DMS114 treated with DMSO at 0.1 percent for 48 hours (cell line): Measurements from ENCODE around the gene CLIP2.
"Not testable (repeated sequence)": the region's sequence is repeated elsewhere in the genome, so short reads cannot be mapped to it uniquely, and the experiment has no call there.

Experiments
- DNase-seq: peaks from one replicate; lab custom pipeline; 2025; ENCODE audit not compliant: unreplicated experiment; lab: John Stamatoyannopoulos, UW

CLIP2 gene

DNA sequence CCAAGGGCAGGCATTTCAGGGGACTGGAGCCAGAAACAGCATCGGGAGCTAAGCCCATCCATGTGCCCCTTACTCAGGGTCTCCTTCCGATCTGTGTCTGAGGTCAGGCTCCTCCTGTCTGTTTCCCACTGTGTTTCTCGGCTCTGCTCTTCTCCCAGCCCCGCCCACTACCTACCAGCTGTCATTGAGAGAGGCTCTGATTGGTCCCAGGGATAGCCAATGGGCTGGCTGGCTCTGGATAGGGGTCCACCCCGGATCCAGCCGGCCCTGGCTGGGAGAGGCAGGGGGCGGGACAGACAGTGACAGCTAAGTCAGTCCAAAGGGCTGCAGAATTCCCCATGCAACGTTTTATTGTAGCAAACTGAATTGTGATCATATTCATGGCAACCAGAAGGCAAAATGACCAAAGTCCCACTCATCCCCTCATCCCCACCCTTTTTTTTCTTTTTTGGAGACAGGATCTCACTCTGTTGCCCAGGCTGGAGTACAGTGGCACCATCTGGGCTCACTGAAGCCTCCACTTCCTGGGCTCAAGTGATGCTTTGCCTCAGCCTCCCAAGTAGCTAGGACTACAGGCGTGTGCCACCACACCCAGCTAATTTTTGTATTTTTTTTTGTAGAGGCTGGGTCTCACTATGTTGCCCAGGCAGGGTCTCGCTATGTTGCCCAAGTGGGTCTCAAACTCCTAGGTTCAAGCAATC lies 76.3 kb downstream of the CLIP2 start:
- peak; percentile 7 for DNase-seq

DNA sequence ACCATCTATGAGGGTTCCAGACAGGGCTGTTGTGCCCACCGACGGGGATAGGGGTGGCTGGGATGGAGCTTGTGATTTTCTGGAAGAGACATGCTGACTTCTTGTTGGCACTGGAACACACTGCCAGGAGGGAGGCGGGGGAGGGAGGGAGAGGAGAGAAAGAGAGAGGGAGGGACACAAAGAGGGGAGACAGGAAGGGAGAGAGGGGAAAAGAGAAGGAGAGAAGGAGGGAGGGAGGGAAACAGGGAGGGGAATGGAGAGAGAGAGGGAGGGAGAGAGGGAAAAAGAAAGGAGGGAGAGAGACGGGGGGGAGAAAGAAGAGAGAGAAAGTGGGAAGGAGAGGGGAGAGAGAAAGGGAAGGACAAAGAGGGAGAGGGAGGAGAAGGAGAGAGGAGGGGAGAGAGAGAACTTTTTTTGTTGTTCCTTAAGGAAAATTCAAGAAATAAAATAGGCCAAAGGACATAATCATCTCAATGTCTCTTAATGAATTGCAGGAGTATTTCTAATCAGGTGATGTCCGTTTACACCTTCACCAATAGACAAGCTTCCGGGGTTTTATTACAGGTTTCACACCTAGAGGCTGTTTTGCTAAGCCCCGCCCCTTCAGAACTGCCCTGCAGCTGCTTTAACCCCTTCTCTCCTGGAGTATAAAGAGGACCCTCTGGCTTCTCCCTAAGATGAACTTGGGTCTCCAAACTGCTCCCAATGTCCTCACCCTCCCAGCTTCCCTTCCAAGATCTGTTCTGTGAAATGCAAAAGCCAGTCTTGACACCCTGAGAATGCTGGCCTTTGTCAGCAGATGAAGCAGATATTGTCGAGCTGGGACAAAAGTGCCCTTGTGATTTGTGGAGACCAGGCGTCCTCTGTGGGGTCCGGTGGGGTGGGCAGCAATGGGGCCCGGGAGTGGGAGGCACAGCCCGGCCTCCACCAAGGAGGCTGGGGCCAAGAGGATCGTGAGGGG lies 82.5 kb downstream of the CLIP2 start:
- DNase-seq: no peak

DNA sequence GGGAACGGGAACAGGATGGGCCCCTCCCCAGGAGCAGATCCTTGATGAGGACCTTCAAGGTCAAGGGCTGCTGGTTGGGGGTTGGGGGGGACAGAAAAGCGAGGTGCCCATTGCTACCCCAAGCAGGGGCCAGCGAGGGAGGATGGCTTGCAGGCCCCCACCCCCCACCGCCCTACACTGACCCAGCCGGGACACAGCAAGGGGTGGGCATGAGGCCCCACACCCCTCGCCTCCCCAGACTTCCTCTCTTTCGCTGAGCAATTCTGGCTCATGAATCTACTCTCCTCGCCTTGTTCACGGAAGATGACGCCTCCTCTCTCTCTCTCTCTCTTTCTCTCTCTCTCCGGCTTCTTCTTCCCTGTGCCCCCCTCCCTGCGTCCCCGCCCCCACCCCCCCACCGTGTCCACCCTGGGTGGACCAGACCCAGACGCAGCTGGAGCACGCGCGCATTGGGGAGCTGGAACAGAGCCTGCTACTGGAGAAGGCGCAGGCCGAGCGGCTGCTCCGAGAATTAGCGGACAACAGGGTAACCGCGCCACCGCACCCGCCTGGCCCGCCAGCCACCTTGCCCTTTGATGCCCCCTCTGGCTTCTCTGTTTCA lies 83.4 kb downstream of the CLIP2 start:
- DNase-seq: no peak

DNA sequence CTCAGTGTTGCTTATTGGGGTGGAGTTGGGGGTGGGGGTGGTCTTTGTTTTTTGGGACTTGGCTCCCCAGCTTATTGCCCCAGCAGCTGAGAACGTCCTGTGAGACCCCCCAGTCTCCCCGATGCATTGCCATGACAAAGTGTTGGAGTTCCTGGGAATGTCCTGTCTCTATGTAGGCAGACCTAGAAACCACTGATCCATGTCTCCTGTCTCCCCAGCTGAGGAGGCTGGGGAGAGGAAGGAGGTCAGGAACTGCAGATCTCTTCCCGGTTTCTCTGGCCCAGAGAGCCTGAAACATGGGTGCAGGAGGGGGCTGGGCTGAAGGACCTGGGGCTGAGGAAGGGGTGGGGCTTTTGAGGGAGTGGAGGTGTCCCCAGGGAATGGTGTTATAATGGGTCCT lies 84.3 kb downstream of the CLIP2 start:
- no peak for DNase-seq

DNA sequence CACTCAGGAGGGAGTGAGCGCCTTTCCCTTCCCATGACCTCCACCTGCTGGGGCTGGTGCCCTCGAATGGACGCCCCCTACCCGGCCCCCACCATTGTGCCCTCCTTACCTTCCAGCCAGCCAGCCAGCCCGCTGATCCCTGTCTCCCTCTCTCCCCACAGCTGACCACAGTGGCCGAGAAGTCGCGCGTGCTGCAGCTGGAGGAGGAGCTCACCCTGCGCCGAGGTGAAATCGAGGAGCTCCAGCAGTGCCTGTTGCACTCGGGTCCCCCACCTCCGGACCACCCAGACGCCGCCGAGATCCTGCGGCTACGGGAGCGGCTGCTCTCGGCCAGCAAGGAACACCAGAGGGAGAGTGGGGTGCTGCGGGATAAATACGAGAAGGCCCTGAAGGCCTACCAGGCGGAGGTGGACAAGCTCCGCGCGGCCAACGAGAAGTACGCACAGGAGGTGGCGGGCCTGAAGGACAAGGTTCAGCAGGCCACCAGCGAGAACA lies 86.6 kb downstream of the CLIP2 start:
- no peak for DNase-seq

DNA sequence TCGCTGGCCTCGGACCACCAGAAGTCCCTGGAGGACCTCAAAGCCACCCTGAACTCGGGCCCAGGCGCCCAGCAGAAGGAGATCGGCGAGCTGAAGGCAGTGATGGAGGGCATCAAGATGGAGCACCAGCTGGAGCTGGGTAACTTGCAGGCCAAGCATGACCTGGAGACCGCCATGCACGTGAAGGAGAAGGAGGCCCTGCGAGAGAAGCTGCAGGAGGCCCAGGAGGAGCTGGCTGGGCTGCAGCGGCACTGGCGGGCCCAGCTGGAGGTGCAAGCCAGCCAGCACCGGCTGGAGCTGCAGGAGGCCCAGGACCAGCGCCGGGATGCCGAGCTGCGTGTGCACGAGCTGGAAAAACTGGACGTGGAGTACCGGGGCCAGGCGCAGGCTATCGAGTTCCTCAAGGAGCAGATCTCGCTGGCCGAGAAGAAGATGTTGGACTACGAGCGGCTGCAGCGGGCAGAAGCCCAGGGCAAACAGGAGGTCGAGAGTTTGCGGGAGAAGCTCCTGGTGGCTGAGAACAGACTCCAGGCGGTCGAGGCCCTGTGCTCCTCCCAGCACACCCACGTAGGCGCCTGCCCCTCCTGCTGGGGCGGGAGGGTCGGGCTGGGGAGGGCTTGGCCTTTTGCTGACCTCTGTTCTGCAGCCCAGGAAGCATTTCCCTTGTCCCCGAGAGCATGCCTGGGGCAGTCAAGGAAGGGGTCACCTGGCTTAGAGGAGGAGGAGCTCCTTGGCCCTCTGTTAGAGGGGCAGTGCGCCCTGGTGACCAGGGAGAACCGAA lies 87.2 kb downstream of the CLIP2 start:
- no peak for DNase-seq

DNA sequence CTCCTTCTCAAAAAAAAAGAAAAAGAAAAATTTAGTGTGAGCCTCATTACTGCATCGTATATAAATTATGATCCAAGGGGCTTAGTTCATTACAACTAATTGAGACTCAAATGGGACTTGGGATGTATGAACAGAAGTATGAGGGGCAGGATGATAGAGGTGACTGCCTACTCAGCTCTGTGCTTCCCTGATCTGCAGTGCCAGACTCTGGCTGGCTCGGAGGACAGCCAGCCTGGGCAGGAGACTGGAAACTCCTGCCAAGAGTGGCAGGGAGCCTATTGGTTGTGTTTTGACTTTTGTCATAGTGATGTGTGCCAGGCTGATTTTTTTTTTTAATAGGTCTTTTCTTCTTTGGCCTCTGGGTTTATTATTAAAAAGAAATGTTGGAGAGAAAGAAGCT lies 90.7 kb downstream of the CLIP2 start:
- no peak for DNase-seq

DNA sequence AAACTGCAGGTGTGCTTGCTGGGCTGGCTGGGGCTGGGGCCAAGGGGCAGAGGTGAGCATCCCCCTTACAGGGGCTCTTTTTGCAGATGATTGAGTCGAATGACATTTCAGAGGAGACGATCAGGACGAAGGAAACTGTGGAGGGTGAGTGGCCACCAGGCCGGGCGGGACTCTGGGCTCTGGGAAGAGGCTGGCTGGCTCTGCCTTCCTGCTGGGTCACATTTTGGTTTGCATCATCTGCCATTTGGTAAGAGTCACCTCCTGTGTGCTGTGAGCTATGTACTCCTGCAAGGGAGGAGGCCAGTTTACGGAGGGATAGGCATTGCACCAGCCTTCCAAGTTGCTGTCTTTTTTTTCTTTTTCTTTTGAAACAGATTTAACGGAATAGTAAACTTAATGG lies 91.5 kb downstream of the CLIP2 start:
- no peak for DNase-seq

DNA sequence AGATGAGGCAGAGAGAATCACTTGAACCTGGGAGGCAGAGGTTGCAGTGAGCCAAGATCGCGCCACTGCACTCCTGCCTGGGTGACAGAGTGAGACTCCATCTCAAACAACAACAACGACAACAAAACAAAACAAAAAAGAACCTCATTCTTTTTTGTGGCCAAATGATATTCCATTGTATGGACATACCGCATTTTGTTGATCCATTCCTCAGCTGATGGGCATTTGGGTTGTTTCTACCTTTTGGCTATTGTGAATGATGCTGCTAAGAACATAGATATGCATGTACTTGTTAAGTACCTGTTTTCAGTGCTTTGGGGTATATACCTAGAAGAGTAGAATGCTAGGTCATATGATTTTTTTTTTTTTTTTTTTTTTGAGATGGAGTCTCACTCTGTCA lies 94.9 kb downstream of the CLIP2 start:
- not testable (repeated sequence) for DNase-seq

DNA sequence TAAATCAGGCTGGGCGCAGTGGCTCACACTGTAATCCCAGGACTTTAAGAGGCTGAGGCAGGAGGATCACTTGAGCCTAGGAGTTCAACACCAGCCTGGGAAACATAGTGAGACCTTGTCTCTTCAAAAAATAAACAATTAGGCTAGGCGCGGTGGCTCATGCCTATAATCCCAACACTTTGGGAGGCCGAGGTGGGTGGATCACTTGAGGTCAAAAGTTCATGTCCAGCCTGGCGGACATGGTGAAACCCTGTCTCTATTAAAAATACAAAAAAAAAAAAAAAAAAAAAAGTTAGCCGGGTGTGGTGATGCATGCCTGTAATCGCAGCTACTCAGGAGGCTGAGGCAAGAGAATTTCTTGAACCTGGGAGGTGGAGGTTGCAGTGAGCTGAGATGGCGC lies 95.6 kb downstream of the CLIP2 start:
- DNase-seq: not testable (repeated sequence)

DNA sequence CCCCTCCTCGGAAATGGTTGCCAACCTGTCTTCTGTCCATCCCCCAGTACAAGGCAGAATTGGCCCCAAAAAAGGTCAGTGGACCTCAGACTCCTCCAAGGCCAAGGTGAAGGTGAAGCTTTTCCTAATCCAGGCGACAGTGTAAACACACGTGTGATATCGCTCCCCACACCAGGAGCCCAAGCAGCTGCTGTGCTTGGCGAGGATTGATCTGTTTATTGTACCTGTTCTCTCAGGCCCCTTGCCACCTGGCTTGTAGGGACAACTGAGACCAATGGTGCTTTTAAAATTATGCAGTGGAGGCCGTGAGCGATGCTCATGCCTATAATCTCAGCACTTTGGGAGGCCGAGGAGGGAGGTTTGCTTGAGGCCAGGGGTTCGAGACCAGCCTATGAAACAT lies 98.4 kb downstream of the CLIP2 start:
- DNase-seq: no peak

DNA sequence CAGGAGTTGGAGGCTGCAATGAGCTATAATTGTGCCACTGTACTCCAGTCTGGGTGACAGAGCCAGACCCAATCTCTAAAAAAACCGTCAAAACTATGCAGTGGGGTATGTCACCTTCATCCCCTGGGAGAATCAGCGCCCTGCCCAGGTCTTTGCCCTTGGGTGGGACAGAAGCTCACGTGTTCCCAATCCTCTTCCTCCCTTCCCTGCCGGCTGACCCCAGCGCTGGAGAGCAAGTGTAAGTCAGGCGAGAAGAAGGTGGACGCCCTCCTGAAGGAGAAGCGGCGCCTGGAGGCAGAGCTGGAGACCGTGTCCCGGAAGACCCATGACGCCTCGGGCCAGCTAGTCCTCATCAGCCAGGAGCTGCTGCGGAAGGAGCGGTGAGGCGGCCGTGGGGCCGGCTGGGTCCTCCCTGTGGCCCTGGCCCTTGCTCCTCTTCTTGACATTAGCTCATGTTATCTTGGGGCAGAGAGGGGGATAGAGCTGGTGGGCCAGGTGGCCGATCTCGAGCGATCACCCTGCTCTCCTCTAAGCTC lies 99.7 kb downstream of the CLIP2 start:
- no peak for DNase-seq

DNA sequence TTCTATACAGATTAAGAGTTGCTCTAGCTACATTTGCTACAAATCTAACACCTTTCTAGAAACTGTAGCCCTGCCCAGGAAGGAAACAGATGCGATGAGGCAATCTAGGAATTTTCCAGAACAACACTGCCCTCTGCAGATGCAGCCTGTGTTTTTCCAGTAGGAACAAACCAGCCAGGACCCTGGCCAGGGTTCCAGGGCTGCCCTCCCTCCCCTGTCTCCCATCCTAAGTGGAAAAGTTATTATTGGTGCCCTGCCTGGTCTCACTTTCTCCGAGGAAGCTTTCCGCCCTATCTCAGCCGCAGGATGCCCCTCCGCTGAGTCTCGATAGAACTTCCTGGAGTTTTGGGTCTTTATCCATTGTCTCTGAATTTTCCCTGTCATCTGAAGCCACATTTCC lies 104.5 kb downstream of the CLIP2 start:
- not testable (repeated sequence) for DNase-seq

DNA sequence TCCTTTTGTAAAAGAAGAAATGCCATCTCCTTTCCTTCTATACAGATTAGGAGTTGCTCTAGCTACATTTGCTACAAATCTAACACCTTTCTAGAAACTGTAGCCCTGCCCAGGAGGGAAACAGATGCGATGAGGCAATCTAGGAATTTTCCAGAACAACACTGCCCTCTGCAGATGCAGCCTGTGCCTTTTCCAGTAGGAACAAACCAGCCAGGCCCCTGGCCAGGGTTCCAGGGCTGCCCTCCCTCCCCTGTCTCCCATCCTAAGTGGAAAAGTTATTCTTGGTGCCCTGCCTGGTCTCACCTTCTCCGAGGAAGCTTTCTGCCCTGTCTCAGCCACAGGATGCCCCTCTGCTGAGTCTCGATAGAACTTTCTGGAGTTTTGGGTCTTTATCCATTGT lies 105.4 kb downstream of the CLIP2 start:
- peak; percentile 5 for DNase-seq

DNA sequence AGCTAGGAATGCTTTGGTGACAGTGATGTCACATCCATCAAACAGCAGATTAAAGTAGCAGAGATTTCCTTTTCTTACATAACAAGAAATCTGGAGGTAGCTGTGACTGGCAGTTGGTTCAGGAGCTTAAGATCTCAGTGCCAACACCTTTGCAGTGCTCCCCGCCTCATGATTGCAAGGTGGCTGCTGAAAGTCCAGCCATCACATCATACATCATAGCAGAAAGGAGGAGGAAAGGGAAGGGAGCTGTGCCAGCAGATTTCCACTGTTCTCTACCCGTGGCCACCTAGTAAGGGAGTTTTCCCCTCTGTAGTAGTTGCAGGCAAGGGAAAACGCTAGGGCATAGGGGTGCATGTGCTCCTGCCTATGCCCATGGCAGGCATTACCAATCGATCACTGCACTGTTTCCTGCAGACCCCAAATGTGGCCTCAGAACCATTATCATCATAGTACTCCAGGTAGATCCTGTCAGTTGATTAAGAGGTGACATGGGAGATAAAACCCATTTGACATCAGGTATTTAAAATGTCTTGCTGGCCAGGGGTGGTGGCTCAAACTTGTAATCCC lies 106.6 kb downstream of the CLIP2 start:
- DNase-seq: no peak

DNA sequence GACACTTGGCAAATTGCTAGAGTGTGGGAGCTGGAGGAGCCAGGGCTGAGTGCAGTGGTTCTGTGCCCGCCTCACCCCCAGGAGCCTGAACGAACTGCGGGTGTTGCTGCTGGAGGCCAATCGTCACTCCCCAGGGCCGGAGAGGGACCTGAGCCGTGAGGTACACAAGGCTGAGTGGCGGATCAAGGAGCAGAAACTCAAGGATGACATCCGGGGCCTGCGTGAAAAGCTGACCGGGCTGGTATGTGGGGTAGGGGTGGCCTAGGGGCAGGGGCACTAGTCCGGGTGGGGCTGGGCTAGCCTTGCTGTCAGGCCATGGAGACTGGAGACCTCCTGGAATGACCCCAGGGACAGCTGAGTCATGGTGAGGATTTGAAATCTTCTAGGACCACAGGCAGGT lies 107.8 kb downstream of the CLIP2 start:
- no peak for DNase-seq

DNA sequence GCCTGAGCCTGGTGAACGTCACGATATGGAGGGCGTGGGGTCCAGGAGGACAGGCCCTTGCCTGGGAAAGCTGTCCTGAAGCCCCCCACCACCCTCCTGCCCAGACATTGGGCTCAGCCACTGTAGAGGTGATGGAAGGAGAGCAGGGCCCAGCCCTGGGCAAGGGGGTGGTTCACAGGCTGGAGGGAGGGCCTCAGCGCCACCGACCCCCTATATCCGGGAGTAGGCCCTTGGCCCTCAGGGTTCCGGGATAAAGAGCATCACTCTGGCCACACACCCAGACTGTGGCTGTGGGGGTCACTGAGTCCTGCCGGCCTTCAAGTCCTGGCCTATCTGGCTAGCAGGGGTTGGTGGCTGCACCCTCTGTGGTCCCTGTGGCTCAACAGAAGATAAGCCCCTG lies 109.2 kb downstream of the CLIP2 start:
- DNase-seq: no peak

DNA sequence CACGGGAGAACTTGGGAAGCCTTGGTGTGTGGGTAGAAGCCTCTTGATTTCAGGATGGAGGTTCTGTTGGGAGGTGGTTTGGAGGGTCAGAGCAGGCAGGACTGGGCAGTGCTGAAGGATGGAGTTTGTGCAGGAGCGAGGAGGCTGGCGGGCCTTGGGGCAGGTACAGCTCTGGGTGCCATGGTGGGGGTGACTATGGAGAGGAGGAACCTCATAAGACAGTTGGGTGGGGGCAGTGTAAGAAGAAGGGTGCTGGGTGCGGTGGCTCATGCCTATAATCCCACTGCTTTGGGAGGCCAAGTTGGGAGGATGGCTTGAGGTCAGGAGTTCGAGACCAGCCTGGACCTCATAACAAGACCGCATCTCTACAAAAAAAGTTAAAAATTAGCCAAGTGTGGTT lies 109.8 kb downstream of the CLIP2 start:
- no peak for DNase-seq

DNA sequence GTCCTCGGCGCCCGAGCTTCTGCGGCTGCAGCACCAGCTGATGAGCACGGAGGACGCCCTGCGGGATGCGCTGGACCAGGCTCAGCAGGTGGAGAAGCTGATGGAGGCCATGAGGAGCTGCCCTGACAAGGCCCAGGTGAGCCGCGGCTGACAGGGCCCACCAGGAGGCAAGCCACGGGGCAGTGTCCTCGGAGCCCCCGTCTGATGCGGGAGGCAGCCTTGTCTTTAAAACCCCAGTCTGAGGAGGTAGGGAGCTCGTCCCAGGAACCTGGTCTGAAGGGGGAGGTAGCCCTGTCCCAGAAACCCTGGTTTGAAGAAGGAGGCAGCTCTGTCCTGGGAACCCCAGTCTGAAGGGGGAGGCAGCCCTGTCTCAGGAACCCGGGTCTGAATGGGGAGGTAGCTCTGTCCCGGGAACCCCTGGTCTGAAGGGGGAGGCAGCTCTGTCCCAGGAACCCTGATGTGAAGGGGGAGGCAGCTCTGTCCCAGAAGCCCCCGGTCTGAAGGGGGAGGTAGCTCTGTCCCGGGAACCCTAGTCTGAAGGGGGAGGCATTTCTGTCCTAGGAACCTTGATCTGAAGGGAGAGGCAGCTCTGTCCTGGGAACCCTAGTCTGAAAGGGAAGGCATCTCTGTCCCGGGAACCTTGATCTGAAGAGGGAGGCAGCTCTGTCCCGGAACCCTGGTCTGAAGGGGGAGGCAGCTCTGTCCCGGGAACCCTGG lies 111.4 kb downstream of the CLIP2 start:
- no peak for DNase-seq
